Measurements from ENCODE around the gene PAX6.

GRCh38 chr11:31827455-31828206 is 16.5 kb upstream of the PAX6 start:
- TF ChIP-seq POLR2A (IDR thresholded peaks at IDR 0.05; ENCODE audit: low read depth, low read length): no peak
- TF ChIP-seq POLR2AphosphoS5 (IDR thresholded peaks at IDR 0.05; ENCODE audit: low read depth, low read length): no peak
- no peak for TF ChIP-seq POU2F2 (IDR thresholded peaks at IDR 0.05; ENCODE audit: low read depth, low read length)
- no peak for TF ChIP-seq SPI1 (IDR thresholded peaks at IDR 0.05; ENCODE audit: low read depth, low read length)
